Prostate gland (tissue), 2 donors: ENCODE measurements around the gene ANKRD11. TPM values are rescaled to one million over a fixed set of nuclear protein-coding genes. Genes with fewer than 3 reads are reported as not detected.

Experiments
- DNase-seq: peaks from one replicate; pipeline ENCODE4 v3.0.0-alpha.2; 2019; ENCODE audit warnings: low spot score
- H3K27ac ChIP-seq, 2 donors: fragments of 200-600 bp; sonication (generic); 2 replicates each; pipeline ENCODE4 v1.5.1; 2017 to 2019
- H3K27me3 ChIP-seq: fragments of 200-600 bp; sonication (generic); replicated peaks from 2 replicates; pipeline ENCODE4 v1.5.1; 2019; ENCODE audit not compliant: insufficient read depth
- H3K36me3 ChIP-seq, 2 donors: fragments of 200-600 bp; sonication (generic); 1 replicate in 1 of 2; 2 replicates in 1 of 2; pipeline versions ENCODE4 v1.5.1 to v1.8.1; 2017 to 2019
- H3K4me1 ChIP-seq: fragments of 200-600 bp; sonication (generic); replicated peaks from 2 replicates; pipeline ENCODE4 v1.5.1; 2019
- H3K4me3 ChIP-seq, 2 donors: fragments of 200-600 bp; sonication (generic); 2 replicates each; pipeline ENCODE4 v1.5.1; 2017 to 2019
- H3K9me3 ChIP-seq: fragments of 200-600 bp; sonication (generic); 2 replicates; pipeline ENCODE4 v1.5.1; 2017
- POLR2A ChIP-seq: fragments of 450-650 bp; IDR thresholded peaks from one replicate; pipeline ENCODE4 v1.6.1; 2016; ENCODE audit warnings: antibody characterized with exemption, mild to moderate bottlenecking
- POLR2AphosphoS5 ChIP-seq: sonication (generic); formaldehyde crosslinking; IDR thresholded peaks from one replicate; pipeline ENCODE4 v1.6.1; 2017; ENCODE audit warnings: antibody characterized with exemption
- WGBS: methylation state at CpG from one replicate; pipeline ENCODE4 v1.1.5; 2018; 5-methylcytosine and 5-hydroxymethylcytosine counted together
- intact Hi-C: fragments of 100-400 bp; cut with DNase I; formaldehyde crosslinking; loops from one replicate; pipeline ENCODE4 v1.14.2; 2022
- total RNA-seq, 2 donors: library from RNA; depleted of rRNA; stranded (reverse); fragments of >200 nt; gene quantifications; one replicate each; pipeline ENCODE4 v1.1.0, GENCODE V29; 2016
- TF ChIP-seq, protein P1 (sequence below), 4 experiments: fragments of 200-600 bp in 2 of 4; fragments of 450-650 bp in 2 of 4; sonication (generic) in 2 of 4; IDR thresholded peaks; 1 replicate in 3 of 4; 2 replicates in 1 of 4; pipeline ENCODE4 v1.5.1; 2016 to 2019; ENCODE audit warnings: antibody characterized with exemption in 4 of 4, mild to moderate bottlenecking in 2 of 4, moderate library complexity in 2 of 4

Gene ANKRD11
- total RNA-seq, 2 donors from 2014 or later = 66.2 to 143 TPM

DNA sequence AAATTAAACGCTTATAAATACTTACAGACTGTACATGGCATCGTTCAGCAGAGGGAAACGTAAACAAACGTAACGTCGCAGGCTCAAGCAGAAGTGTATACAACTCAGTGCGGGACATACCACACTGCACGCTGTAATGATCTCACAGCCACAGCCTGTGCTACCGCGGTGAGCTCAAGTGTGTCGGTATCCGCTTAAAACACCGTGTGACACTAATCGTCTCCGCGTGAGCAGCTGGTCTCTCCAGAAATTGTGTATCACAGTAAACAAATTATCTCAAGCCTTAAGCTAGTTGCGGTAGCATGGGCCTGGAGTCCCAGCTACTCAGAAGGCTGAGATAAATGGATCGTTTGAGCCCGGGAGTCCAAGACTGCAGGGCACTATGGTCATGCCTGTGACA lies 115.3 kb downstream of the ANKRD11 start:
- intact Hi-C loops = no loop called here
- no peak overlapping the region for H3K27ac ChIP-seq
- 89% methylated on average over 19 of the region's 19 CpGs for WGBS

DNA sequence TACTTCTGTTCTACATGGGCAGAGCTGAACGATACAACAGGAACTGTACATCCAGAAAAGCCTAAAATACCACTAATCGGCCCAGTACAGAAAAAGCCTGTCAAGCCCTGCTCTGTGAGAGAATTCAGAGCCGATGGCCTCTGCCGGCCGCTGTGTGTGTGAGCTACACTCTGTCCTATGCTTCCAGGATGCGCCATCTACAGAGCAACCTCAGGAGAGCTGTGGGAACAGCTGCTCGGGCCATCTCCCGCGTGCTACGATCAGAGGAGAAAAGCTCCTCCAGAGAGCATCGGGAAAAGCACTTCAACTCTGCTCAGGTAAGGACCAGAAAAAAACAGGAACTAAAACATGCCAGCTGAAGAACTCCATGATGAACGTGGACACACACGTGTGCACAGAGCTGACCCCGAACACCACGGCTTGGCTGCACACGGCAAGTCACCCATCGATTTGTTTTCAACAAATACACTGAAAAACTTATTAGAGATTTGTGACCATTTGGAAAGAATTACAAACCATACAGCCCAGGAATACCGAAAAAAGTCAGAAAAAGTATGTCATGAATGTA lies 115.9 kb downstream of the ANKRD11 start:
- Histone ChIP-seq H3K27ac (no peak overlapping the region), H3K4me3 (no peak overlapping the region), H3K27me3 (no peaks in the 10 kb centered on the region), H3K4me1 (no peaks in the 10 kb centered on the region), H3K9me3 (no peaks in the 10 kb centered on the region), H3K36me3 (no peaks in the 10 kb centered on the region)
- intact Hi-C loops = no loop called here
- WGBS = 84% methylated on average over 18 of the region's 18 CpGs
- DNase-seq = no peak
- TF ChIP-seq, protein P1, sequence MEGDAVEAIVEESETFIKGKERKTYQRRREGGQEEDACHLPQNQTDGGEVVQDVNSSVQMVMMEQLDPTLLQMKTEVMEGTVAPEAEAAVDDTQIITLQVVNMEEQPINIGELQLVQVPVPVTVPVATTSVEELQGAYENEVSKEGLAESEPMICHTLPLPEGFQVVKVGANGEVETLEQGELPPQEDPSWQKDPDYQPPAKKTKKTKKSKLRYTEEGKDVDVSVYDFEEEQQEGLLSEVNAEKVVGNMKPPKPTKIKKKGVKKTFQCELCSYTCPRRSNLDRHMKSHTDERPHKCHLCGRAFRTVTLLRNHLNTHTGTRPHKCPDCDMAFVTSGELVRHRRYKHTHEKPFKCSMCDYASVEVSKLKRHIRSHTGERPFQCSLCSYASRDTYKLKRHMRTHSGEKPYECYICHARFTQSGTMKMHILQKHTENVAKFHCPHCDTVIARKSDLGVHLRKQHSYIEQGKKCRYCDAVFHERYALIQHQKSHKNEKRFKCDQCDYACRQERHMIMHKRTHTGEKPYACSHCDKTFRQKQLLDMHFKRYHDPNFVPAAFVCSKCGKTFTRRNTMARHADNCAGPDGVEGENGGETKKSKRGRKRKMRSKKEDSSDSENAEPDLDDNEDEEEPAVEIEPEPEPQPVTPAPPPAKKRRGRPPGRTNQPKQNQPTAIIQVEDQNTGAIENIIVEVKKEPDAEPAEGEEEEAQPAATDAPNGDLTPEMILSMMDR (IDR thresholded peaks at IDR 0.05) = no peak
- TF ChIP-seq POLR2A (no peak), POLR2AphosphoS5 (no peak)

More for the DNA sequence above, 115.3 kb downstream of the ANKRD11 start:
- no peaks in the 10 kb centered on the region for H3K36me3 ChIP-seq
- H3K4me3 ChIP-seq = no peak overlapping the region
- no peak for DNase-seq
- H3K4me1 ChIP-seq = no peaks in the 10 kb centered on the region
- H3K27me3 ChIP-seq = no peaks in the 10 kb centered on the region
- TF ChIP-seq POLR2AphosphoS5 (no peak), POLR2A (no peak)
- TF ChIP-seq, protein P1 (IDR thresholded peaks at IDR 0.05) = no peak
- H3K9me3 ChIP-seq = no peaks in the 10 kb centered on the region

DNA sequence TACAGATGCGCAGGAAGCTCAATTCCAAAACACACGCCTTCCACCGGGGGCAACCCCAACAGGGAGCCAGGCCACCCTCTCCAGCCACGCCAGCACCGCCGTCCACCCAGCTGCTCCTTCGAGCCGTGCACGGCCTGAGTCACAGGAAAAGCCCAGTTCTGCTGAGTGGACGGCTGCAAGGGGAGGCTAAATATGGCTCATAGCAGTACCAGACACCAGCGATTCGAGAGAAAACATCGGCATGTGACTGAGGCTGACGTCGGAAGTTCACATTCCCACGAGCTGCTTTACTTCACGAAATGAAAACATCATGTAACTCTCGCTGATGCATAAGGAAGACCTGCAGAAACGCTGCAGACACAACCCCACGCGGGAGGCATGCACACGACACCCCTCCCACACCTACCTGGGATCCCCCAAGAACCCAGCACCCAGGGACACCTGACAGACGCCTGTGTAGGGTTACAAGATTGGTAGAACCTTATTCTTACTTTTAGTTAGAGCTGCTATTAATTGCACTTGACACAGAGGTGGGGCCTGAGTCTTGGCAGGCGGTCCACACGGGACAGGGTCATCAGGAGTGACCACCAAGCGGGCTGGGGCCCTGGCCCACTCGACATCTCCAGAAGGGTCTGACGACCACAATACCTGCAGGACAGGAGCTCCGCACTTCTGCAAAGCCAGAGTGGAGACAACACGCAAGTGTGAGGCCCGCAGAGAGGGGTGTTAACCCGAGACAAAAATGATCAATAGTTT lies 116.8 kb downstream of the ANKRD11 start:
- Histone ChIP-seq H3K27ac (no peak overlapping the region), H3K4me3 (no peak overlapping the region), H3K4me1 (no peaks in the 10 kb centered on the region), H3K9me3 (no peaks in the 10 kb centered on the region), H3K27me3 (no peaks in the 10 kb centered on the region), H3K36me3 (no peaks in the 10 kb centered on the region)
- TF ChIP-seq, protein P1 (IDR thresholded peaks at IDR 0.05) = no peak
- TF ChIP-seq POLR2AphosphoS5 (no peak), POLR2A (no peak)
- WGBS = 87% methylated on average over 32 of the region's 32 CpGs
- intact Hi-C loops = no loop called here
- DNase-seq = no peak

DNA sequence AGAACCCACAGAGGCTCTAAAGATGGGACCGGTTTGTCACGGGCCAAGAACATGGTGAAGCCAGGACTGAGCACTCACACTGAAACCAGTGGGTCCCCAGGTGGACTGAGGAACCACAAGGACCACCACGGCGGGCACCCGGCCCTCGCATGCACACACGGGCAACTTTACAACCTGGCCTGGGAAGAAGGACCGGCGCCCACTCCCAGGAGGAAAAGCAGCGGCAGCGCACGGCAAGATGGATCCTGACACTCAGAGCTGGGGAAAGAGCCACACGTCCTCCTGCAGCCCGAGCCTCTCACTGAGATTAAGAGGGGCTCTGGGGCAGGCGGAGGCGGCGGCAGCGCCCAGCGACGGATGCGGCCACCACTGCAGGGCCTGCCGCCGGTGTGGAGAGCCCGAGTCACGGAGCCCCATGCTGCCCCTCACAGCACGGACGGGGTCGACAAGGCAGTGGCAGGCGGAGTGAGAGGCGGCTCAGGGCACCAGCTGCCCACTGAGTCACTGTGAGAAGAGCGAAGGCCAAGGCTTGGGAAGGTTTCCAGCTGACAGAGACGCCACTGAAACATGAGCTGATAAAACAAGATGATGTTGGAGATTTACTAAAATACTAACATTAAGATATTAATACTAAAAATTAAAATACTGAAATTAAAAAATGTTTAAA lies 118.3 kb downstream of the ANKRD11 start:
- DNase-seq = no peak
- no peak for TF ChIP-seq POLR2AphosphoS5
- TF ChIP-seq POLR2A = no peak
- 94% methylated on average over 32 of the region's 32 CpGs for WGBS
- H3K36me3 ChIP-seq = no peaks in the 10 kb centered on the region
- no peaks in the 10 kb centered on the region for H3K27me3 ChIP-seq
- H3K27ac ChIP-seq = no peak overlapping the region
- no peaks in the 10 kb centered on the region for H3K9me3 ChIP-seq
- H3K4me3 ChIP-seq = no peak overlapping the region
- intact Hi-C loops = no loop called here
- no peaks in the 10 kb centered on the region for H3K4me1 ChIP-seq

DNA sequence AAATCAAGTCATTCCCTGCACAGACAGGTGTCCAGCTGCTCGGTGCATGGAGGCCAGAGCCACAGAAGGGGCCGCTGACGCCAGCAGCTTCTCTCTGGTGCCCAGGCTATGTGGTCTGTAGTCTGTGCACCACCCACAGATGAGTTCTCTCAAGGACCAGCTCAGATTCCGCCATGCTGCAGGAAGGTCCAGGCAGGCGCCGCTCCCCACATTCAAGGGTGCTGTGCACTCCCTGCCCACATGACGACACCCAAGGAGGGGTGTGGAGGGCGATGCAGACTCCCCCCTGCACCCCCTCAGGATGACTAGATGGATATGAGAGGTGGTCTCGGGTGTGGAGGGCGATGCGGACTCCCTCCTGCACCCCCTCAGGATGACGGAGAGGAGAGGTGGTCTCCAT lies 119.0 kb downstream of the ANKRD11 start:
- no peak overlapping the region for H3K4me3 ChIP-seq
- 96% methylated on average over 12 of the region's 12 CpGs for WGBS
- no peak for DNase-seq
- intact Hi-C loops = no loop called here
- H3K9me3 ChIP-seq = no peaks in the 10 kb centered on the region
- no peaks in the 10 kb centered on the region for H3K4me1 ChIP-seq
- H3K27me3 ChIP-seq = no peaks in the 10 kb centered on the region
- H3K27ac ChIP-seq = no peak overlapping the region
- H3K36me3 ChIP-seq = no peaks in the 10 kb centered on the region
- TF ChIP-seq POLR2A (no peak), POLR2AphosphoS5 (no peak)
- TF ChIP-seq, protein P1 (IDR thresholded peaks at IDR 0.05) = no peak
